22Rv1 (cell line): ENCODE data around the gene FAM210A.

Source experiments
- H3K27ac ChIP-seq: fragments of 450-650 bp; 2 replicates; pipeline ENCODE4 v1.5.1; 2017
- ZFX ChIP-seq: fragments of 450-650 bp; IDR thresholded peaks from 2 replicates; pipeline ENCODE4 v1.6.1; 2017; ENCODE audit warnings: antibody characterized with exemption, borderline replicate concordance
- TF ChIP-seq, protein P1 (sequence below): fragments of 450-650 bp; IDR thresholded peaks from 2 replicates; pipeline ENCODE4 v1.5.1; 2017; ENCODE audit warnings: mild to moderate bottlenecking

FAM210A gene

DNA sequence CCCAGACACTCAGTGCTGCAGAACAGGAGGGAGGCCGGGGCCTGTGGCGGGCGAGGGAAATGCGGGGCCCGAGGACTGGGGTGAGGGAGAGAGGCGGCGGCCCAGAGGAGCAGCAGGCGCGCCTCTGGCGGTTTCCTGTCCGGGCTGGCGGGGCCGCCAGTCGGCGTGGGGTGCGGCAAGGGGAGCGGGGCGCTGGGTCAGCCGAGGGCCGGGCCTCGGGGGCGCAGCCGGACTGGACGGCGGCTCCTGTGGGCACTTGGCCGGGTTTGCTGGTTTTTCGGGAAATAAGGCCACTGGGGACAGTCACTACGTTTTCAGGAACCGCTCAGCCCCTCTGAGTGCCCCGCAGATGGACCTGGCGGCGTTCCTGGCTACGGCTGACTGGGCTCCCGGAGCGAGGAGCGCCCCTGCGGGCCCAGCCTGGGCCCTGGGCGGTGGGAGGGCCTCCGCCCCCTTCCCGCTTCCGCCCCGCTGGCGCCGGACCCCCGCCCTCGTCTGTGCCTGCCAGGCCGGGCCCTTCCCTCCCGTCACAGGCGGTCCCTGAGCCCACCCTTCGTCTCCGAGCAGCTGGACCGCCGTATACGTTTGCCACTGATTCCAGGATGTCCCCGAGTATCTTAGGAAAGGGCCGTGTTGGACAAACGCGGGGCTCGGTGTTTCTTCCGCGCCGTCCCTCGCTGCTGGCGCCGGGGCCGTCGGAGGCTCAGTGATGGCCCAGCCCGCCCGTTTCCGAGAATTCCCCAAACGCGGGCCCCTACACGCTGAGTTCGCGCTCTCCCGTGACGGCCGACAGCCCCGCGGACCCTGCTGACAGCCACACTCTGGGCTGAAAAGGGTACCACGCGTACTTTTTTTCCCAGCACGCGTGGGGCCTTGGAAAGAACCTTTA is 84.6 kb downstream of the FAM210A start:
- H3K27ac ChIP-seq: no peak overlapping the region
- no peak for TF ChIP-seq ZFX
- TF ChIP-seq, protein P1, sequence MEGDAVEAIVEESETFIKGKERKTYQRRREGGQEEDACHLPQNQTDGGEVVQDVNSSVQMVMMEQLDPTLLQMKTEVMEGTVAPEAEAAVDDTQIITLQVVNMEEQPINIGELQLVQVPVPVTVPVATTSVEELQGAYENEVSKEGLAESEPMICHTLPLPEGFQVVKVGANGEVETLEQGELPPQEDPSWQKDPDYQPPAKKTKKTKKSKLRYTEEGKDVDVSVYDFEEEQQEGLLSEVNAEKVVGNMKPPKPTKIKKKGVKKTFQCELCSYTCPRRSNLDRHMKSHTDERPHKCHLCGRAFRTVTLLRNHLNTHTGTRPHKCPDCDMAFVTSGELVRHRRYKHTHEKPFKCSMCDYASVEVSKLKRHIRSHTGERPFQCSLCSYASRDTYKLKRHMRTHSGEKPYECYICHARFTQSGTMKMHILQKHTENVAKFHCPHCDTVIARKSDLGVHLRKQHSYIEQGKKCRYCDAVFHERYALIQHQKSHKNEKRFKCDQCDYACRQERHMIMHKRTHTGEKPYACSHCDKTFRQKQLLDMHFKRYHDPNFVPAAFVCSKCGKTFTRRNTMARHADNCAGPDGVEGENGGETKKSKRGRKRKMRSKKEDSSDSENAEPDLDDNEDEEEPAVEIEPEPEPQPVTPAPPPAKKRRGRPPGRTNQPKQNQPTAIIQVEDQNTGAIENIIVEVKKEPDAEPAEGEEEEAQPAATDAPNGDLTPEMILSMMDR: no peak

DNA sequence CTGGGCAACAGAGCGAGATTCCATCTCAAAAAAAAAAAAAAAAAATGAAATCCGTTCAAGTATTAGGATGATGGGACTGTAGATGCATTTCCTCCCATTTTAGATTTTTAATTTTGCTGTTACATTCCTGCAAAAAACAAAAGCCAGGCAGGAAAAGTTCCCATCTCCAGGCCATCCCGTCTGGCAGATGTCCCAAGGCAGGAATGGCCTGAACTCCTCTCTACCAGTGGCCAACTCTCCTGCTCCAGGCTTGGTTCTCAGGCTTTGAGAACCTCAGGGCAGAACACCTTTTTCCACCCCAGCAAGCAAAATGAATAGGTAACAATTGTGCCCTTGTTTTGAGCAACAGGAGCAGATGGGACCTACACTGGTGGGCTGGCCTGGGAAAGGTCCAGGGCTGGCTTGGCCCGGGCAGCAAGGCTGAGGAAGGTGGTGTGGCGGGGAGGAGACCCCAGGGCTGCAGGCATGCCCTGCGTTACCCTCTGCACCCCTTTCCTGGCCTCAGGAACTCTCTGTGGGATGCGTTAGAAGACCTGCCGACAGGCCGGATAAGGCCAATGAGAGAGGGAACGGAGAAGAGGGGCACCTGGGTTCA is 86.0 kb downstream of the FAM210A start:
- H3K27ac ChIP-seq: no peak overlapping the region
- TF ChIP-seq, protein P1: no peak
- TF ChIP-seq ZFX: no peak

- TF ChIP-seq, protein P1: no peak
- TF ChIP-seq ZFX: no peak
- no peak overlapping the region for H3K27ac ChIP-seq
Observed at GRCh38 chr18:13638719-13639595, 87.4 kb downstream of the FAM210A start.

DNA sequence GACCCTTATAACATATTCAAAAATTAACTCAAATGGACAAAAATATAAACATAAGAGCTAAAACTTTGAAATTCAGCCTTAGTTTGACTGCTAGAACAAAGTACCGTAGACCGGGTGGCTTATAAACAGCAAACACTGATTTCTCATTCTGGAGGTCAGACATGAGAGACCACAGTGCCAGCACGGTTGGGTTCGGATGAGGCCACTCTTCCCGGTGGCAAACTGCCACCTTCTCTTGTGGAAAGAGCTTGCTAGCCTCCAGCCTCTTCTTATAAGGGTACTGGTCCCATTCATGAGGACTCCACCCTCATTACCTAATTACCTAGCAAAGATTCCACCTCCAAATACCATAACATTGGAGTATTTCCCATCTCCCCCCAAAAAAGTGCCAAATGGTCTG is 91.3 kb downstream of the FAM210A start:
- H3K27ac ChIP-seq: no peak overlapping the region
- no peak for TF ChIP-seq ZFX
- TF ChIP-seq, protein P1: no peak

GRCh38 chr18:13633700-13634099 is 92.7 kb downstream of the FAM210A start:
- no peak overlapping the region for H3K27ac ChIP-seq
- no peak for TF ChIP-seq ZFX
- TF ChIP-seq, protein P1: no peak

- TF ChIP-seq, protein P1: no peak
- no peak for TF ChIP-seq ZFX
- no peak overlapping the region for H3K27ac ChIP-seq
Observed at GRCh38 chr18:13630716-13631268, 95.6 kb downstream of the FAM210A start.
